Pancreas (tissue), 10 donors: ENCODE results near the gene HLA-DQA1. TPM values are rescaled to one million over a fixed set of nuclear protein-coding genes. Genes with fewer than 3 reads are reported as not detected.

Source experiments
- ATAC-seq, 4 donors: fragments of 200-7000 bp; cut with Tn5 transposase; one replicate each; pipeline versions ENCODE4 v1.8.0 to v1.9.1; 2020; ENCODE audit warnings: mild to moderate bottlenecking in 4 of 4, moderate library complexity in 4 of 4
- DNase-seq, 6 donors: peaks; one replicate each; pipeline ENCODE4 v3.0.0-alpha.2; 2020
- FAIRE-seq: peaks from 2 replicates; lab custom pipeline; 2012; peaks lifted over from hg19 to GRCh38; lab: Jason Lieb, UNC
- H3K27ac ChIP-seq, 4 donors: fragments of 200-600 bp; sonication (generic); 1 replicate in 3 of 4; 2 replicates in 1 of 4; pipeline versions ENCODE4 v1.5.0 to v1.8.0; 2020
- H3K27me3 ChIP-seq, 4 donors: fragments of 200-600 bp; one replicate each; pipeline ENCODE4 v1.8.0; 2021
- H3K36me3 ChIP-seq, 3 donors: fragments of 200-600 bp; sonication (generic) in 1 of 3; one replicate each; pipeline versions ENCODE4 v1.5.0 to v1.8.0; 2020 to 2021
- H3K4me1 ChIP-seq, 3 donors: fragments of 200-600 bp; one replicate each; pipeline ENCODE4 v1.8.0; 2021
- H3K4me3 ChIP-seq, 4 donors: fragments of 200-600 bp; sonication (generic) in 2 of 4; one replicate each; pipeline versions ENCODE4 v1.5.0 to v1.8.0; 2020 to 2021
- H3K9me3 ChIP-seq, 4 donors: fragments of 200-600 bp; one replicate each; pipeline ENCODE4 v1.8.0; 2021
- CTCF ChIP-seq, 4 donors: fragments of 200-600 bp; sonication (generic) in 3 of 4; IDR thresholded peaks; one replicate each; pipeline versions ENCODE4 v1.5.0 to v1.8.0; 2021; ENCODE audit warnings: antibody characterized with exemption in 4 of 4
- WGBS, 2 donors: extraction: QIAGEN DNeasy Blood & Tissue Kit; methylation state at CpG; one replicate each; pipeline ENCODE4 v1.1.7; 2013; 5-methylcytosine and 5-hydroxymethylcytosine counted together
- intact Hi-C, 3 donors: fragments of 100-400 bp; cut with DNase I; formaldehyde crosslinking; loops; one replicate each; pipeline versions ENCODE4 v1.11.1 to v1.14.2; 2022
- polyA plus RNA-seq, 2 donors: library from polyadenylated mRNA; stranded (reverse); fragments of 200-250 nt; gene quantifications; one replicate each; pipeline ENCODE4 v1.2.3, GENCODE V29; 2013
- total RNA-seq, 6 donors: library from RNA; stranded (reverse); fragmentation: NEBNext Ultra II Directional in 4 of 6; extraction: Animal tissue kit (Norgen Biotek cat#: 25700) in 4 of 6; gene quantifications; one replicate each; pipeline versions ENCODE4 v1.2.1 to v1.2.4, GENCODE V29; 2021 to 2023
- donor health status: healthy with polysubstance abuse.
- donor health status: DM: no; HTN: no; CAD: no; lungs with moderate emphysema.
- donor health status: DM: no; HTN: no; CAD: no.
- donor health status: control.
- donor health status: control.
- donor health status: Bipolar disorder and iron deficiency.
- donor health status: DM: yes; HTN: yes; CAD: no.
- donor health status: DM: no; HTN: no; CAD: no.
- donor health status: DM: no; HTN: no; CAD: no.
- donor health status: DM: yes; HTN: yes; CAD: no.

HLA-DQA1 gene
- total and polyA plus RNA-seq, 8 donors, result 1.1 to 66.1 (median 3.5) TPM

DNA sequence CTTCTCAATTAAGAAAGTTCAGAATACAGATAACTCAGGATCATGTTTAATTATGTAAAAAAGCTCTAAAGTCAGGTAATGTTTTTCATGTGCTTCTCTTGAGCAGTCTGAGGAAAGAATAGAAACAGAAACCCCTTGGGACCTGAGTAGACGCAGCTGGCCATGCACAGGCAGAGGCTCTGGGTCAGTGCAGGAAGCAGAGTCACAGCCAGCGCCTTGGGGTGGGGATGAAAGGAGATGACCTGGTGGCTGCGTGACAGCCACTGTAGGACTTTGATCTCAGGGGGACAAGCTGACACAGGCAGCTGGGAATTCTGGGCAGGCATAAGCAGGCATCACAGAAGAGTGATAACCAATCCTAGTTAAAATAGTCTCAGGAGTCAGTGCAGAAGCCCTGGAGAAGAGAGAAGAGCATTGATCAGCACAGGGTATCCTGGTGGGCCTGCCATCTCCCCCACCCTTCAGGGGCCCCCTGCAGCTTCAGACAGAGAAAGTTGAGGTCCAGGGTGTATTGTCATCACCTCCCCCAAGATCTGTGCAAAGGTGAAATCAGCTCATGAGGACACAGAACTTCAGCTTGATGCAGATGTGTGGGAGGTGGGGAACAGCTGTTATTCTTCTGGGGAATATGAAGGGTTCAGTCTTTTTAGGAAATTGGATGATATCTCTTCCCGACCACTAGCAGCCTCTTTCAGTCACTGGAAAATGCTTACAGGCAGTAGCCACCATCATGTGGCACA lies 22.8 kb downstream of the HLA-DQA1 start:
- intact Hi-C loops, result loop anchor here in 1 of 3 donors (10.0 kb wide), 1 partner anchor 105 kb away; the partner anchor contains the start of gene HLA-DQB2

DNA sequence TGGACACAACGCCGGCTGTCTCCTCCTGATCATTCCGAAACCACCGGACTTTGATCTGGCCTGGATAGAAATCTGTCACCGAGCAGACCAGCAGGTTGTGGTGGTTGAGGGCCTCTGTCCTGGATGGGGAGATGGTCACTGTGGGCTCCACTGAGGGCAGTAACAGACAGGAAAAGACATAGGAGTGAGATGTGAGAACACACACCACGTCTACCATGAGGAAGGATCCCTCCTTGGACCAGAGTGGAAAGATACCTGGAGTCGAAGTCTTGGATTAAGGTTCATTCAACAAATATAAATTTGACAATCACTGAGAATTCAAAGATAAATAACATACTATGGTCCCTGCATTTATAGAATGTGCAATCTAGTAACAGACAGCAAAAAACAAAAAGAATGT lies 24.9 kb downstream of the HLA-DQA1 start:
- Histone ChIP-seq H3K36me3 (no peaks in the 10 kb centered on the region), H3K4me3 (no peak overlapping the region), H3K4me1 (no peaks in the 10 kb centered on the region), H3K9me3 (no peaks in the 10 kb centered on the region), H3K27me3 (no peaks in the 10 kb centered on the region), H3K27ac (no peak overlapping the region)
- DNase-seq (no peak), ATAC-seq (no peak), FAIRE-seq (no peak)
- WGBS, 2 donors, result 64 to 82% methylated on average over 7 of the region's 7 CpGs
- TF ChIP-seq CTCF (IDR thresholded peaks at IDR 0.05), result no peak
- intact Hi-C loops, result loop anchor here in 1 of 3 donors (10.0 kb wide), 1 partner anchor 103 kb away; the partner anchor contains the start of gene HLA-DQB2

More for the DNA sequence above, 22.8 kb downstream of the HLA-DQA1 start:
- no peak for FAIRE-seq
- TF ChIP-seq CTCF (IDR thresholded peaks at IDR 0.05), result no peak
- ATAC-seq, result no peak
- WGBS, 2 donors, result 54 to 64% methylated on average over 4 of the region's 4 CpGs
- Histone ChIP-seq H3K4me1 (no peaks in the 10 kb centered on the region), H3K27ac (no peak overlapping the region), H3K27me3 (no peaks in the 10 kb centered on the region), H3K9me3 (no peaks in the 10 kb centered on the region), H3K36me3 (no peaks in the 10 kb centered on the region), H3K4me3 (no peak overlapping the region)
- DNase-seq, result no peak

DNA sequence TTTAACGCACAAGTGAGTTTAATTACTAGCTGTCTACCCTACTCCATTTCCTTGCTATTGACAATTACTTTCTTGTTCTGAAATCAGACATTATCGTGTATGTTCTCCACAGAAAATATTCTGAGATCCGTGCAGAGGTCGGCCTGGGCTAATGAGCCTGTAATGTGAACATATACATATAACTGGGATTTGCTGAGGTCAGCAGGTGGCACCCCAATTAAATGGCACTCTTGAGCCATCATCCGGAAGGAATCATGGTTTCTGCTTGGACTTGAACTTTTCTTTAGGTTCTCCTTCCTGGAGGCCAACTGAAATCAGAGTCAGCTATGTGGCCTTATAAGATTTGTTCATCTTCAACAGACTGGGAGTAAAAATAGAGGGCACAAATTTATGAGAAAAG lies 25.6 kb downstream of the HLA-DQA1 start:
- no peaks in the 10 kb centered on the region for H3K27me3 ChIP-seq
- no peaks in the 10 kb centered on the region for H3K36me3 ChIP-seq
- intact Hi-C loops, result loop anchor here in 1 of 3 donors (10.0 kb wide), 1 partner anchor 102 kb away; the partner anchor contains the start of gene HLA-DQB2
- no peak for DNase-seq
- 71 to 96% methylated on average over 5 of the region's 5 CpGs for WGBS, 2 donors
- H3K27ac ChIP-seq, result no peak overlapping the region
- FAIRE-seq, result no peak
- H3K4me3 ChIP-seq, result no peak overlapping the region
- H3K4me1 ChIP-seq, result no peaks in the 10 kb centered on the region
- no peaks in the 10 kb centered on the region for H3K9me3 ChIP-seq
- ATAC-seq, result no peak
- TF ChIP-seq CTCF (IDR thresholded peaks at IDR 0.05), result no peak

GRCh38 chr6:32664354-32664753 lies 27.1 kb downstream of the HLA-DQA1 start:
- WGBS, 2 donors, result 23 to 25% methylated on average over 17 to 26 of the region's 26 CpGs
- Histone ChIP-seq H3K36me3 (no peaks in the 10 kb centered on the region), H3K4me3 (no peak overlapping the region), H3K27me3 (no peaks in the 10 kb centered on the region), H3K4me1 (no peaks in the 10 kb centered on the region), H3K27ac (no peak overlapping the region), H3K9me3 (no peaks in the 10 kb centered on the region)
- TF ChIP-seq CTCF (IDR thresholded peaks at IDR 0.05), result no peak
- FAIRE-seq (no peak), ATAC-seq (no peak), DNase-seq (no peak)
- intact Hi-C loops, result loop anchor here in 1 of 3 donors (10.0 kb wide), 1 partner anchor 100 kb away; the partner anchor contains the start of gene HLA-DQB2
